GM19025 (cell line): Measurements from ENCODE around the gene EXOC6.

Experiments used
- ATAC-seq: cut with Tn5 transposase; IDR thresholded peaks from one replicate; pipeline ENCODE4 v1.9.1; 2021; ENCODE audit warnings: mild to moderate bottlenecking, low read depth, moderate library complexity; ENCODE audit not compliant: unreplicated experiment

Gene EXOC6

DNA sequence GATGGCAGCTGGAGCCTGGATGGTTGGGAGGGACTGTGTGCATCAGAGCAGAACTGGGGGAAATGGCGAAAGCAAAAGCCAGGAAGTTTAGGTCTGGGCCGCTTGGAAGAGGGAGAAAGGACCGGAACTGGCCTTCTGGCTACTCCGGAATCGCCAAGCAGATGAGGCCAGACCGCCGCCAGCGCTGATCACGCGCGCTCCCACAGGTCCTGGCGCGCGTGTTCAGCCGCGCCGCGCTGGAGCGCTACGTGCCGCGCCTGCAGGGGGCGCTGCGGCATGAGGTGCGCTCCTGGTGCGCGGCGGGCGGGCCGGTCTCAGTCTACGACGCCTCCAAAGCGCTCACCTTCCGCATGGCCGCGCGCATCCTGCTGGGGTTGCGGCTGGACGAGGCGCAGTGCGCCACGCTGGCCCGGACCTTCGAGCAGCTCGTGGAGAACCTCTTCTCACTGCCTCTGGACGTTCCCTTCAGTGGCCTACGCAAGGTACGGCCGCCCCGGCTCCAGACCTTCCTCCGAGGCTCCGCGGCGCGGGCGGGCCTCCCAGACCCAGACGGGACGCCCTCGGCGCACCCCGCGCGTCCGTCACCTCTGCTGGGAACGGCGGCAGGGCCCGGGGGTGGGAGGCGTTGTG, 214.3 kb downstream of the EXOC6 start:
- ATAC-seq = no peak

DNA sequence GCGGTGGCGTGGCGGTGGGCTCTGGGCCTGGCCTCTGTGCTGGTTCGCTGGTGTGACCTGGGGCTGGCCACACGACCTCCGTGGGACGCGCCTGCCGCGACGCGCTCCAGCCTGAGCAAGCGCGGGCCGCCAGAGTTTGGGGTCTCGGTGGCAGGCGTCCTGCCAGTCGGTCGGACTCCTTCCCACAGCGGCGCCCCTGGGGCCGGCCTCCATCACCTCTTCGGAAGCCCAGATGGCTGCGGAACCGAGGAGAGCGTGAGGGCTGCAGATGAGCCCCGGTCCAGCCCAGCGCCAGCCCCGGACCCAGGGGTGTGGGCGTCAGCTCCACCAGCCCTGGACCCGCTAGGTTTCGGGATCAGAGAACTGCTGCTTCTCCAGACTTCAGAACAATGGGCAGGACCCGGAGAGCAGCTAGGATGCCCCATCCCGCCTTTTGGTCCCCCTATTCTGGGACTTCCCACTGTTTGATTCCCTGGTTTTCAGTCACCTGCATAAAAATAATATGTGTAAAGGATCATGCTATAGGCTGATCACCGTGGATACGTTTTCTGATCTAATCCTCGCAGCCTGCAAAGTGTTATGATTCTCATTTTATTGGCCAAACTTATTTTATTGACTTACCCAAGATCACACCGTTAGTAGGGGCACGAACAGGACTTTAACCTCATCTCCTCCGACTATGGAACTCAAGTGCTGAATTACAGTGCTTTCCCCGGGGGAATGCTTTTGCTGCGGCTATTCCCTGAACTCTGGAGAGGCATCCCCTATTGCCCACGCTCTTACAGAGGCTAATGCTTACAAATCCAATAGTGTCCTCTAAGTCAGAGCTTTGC, 215.0 kb downstream of the EXOC6 start:
- ATAC-seq = no peak

DNA sequence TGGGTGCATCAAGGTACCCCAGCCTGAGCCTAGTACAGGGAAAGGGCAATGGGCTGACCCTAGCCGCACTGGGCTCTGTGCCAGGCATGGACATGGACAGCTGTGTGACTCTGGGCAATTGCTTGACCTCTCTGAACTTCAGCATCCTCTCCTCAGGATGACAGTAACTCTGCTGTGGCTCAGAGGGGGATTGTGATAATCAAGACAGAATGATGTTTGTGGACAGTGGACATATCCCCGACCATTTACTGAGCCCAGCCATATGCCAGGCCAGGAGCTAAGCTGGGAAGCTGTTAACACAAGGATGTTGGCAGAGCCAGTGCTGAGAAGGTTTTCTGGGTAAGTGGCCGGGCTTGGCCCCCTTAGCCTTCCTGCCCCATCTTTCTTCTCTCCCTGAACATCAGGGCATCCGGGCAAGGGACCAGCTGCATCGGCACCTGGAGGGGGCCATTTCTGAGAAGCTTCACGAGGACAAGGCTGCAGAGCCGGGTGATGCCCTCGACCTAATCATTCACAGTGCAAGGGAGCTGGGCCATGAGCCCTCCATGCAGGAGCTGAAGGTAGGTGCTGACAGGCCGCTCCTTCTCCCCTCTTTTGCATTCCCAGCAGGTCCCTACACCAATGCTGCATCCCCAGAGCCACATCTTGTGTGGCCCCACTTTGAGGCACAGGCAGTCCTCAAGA, 215.8 kb downstream of the EXOC6 start:
- ATAC-seq = no peak

DNA sequence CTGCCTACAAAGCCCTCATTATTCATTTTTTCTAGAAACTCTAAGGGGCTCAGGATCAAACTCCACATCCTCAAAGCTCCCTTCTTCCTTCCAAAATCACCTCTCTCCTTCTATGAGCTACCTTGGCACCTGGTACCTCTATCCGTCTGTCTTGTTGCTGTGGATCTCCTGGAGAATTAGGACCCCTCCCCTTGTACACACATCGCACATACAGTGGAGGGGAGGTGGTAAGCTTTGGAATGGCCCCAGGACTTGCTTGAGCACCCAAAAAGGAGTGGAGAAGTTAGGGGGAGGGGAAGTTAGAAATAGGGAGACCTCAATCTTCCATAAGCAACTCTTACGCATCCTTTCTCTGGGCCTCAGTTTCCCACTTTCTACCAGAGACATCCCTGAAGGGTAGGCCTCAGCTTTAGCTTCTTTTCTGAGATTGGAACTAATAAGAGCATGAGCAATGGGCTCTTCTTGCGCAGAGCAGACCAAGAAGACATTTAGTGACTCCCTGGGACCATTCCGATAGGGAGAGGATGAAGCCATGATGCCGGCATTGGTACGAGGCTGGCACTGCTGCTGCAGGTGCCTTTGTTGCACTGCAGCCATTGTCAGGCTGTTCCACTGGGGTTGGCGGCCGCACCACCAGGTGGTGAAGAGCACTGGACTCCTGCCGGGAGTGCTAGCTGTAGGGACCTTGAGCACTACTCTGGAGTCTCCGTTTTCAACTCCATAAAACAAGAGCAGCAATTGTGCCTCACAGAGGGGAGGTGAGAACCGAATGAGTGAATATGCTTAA, 216.7 kb downstream of the EXOC6 start:
- ATAC-seq = no peak

DNA sequence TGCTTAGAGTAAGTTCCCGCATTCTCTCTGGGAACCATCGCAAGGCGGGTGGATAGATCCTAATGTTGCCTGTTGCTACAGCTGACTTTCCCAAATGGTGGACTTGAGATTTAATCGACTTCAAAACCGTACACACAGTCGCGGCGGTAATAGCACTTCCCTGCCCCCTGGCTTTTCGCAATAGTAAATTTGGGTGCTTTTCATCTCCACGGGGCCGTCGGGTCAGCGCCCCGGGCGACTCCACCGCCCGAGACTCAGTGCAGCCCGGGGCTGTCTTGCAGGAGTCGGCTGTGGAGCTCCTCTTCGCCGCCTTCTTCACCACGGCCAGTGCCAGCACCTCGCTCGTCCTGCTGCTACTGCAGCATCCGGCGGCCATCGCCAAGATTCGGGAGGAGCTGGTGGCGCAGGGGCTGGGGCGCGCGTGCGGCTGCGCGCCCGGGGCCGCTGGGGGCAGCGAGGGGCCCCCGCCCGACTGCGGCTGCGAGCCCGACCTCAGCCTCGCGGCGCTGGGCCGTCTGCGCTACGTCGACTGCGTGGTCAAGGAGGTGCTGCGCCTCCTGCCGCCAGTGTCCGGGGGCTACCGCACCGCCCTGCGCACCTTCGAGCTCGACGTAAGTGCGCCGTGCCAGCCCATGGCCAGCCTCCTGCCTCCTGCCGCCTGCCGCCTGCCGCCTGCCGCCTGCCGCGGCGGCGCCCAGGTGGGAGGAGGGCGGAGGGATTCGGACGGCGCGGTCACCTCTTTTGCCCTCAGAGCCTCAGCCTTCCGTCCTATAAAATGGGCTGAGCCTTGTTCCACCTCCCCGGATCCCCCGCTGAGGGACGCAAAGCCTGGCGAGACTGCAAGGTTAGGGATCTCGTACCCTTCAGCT, 217.6 kb downstream of the EXOC6 start:
- no peak for ATAC-seq

DNA sequence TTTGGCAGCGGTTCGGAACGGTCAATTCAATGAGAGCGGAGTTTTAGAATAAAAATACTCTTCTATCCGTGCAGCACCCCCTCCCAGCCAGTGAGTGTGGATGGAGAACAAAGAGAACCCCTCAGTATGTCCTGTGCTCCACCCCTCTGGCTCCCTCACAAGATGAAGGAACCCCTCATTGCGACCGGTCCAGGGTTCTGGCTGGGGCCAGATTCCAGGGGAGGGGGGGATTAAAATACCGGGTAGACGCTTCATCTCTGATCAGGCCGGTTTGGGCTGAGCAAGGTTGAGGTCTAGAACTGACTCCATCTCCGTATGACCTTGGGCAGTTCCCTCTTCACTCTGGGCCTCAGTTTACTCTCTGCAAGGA, 218.2 kb downstream of the EXOC6 start:
- ATAC-seq = no peak

DNA sequence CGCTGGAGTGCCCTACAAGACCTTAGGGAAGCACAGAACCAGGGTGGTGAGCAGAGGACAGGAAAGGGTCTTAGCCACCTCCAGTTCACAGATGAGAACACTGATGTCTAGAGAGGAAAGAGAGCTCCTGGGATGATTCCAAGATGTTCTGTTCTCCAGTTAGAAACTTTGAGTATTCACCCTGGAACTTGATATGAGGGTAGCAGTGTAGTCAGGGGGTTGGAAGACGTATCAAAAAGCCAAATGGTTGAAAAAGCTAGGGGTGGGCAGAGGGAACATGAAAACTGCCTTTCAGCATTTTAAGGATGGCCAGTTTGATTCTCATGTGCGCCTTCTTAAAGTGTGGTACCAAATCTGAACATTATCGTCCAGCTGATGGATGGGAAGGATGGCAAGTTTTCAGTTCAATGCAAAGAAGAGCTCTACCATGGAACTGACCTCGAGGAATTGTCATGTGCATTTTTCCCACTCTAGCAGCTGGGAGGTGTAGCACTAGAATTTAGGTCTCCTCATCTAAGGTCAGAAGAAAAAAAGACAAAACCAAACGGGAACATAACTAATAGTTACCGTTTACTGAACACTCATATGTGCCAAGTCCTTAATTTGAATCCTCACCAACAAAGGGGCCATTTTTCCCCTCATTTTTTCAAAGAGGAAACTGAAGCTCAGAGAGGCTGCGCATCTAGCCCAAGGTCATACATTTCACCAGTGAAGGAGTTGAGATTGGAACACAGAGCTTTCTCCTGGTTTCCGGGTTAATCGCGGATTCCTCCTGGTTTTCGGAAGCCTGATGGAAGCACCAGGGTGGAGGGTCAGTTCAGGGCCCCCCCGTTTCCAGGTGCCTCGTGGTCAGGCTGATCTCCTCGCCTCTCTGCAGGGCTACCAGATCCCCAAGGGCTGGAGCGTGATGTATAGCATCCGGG, 219.4 kb downstream of the EXOC6 start:
- ATAC-seq = no peak

DNA sequence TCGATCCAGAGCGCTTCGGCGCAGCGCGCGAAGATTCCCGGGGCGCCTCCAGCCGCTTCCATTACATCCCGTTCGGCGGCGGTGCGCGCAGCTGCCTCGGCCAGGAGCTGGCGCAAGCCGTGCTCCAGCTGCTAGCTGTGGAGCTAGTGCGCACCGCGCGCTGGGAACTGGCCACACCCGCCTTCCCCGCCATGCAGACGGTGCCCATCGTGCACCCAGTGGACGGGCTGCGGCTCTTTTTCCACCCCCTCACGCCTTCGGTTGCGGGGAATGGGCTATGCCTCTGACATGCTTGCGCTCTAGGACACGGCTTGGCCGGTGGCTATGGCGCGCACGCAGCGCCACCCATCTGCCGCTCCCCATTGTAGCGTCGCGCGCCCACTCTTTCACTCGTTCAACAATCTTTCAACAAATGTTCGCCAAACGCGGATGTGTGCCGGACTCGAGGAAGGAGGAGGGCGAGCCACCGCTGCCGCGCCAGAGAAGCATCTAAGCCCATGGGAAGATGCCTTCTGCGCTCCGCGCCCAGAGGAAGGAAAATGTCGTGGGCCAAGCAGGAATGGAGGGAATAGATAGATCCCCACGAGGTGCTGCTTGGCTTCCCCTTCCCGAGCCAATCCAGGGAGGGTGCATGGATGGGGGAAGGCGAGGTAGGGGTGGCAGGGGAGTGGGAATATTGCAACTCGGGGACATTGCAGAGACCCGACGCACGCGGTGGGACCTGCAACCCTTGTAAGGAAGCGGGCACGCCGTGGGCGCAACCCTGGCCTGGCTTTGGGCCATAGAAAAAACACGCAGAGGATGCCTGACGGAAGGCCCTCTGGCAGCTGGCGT, 220.3 kb downstream of the EXOC6 start:
- no peak for ATAC-seq

DNA sequence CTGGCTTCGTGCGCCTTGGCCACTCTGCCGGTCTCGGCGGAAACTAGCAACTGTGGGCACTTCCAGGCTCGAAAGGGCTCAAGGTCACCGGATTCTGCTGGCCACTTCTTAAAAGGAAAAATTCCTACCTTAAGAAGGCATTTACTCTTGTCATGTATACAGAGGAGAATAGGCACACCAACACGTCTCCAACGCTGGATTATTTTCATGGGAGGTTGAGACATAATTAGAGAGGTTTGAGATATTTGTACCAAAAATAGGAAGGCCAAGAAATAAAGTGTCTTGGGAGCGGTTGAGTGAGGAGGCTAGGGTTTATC, 220.9 kb downstream of the EXOC6 start:
- ATAC-seq = no peak

DNA sequence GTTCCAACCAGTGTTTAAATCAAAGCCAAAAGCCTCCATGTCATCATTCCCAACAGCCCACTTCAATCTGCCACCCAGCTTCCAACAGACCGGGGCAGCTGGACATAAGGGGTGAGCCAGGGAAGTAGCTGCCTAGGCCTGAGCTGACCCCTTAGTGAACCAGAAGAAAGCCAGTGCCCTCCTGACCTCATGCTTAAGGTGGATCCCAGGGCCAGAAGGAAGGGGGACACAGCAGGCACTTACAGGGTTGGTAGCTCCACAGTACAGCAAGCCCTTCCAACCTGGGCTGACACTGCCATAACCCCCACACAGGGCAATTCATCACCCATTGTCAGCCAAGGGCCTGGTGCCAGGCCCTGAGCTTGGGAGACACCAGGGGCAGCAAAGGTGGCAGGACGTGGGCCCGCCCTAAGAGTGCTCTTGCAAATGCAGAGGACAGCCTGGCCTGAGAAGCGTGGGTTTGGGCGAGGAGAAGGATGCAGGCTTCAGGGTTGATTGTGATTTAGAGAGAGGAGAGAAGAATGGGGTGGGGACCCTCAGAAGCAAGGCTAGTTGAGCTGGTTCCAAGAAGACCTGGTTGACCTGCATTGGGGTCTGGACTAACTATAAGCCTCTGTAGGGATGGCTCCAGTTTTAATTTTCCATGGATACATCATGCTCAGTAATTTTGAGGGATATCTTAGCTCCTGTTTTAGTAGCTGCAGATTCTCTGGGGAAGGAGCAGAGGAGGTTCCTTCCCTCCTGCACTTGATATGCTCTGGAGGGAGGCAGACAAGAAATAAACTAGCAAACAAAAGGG, 222.3 kb downstream of the EXOC6 start:
- ATAC-seq = no peak

DNA sequence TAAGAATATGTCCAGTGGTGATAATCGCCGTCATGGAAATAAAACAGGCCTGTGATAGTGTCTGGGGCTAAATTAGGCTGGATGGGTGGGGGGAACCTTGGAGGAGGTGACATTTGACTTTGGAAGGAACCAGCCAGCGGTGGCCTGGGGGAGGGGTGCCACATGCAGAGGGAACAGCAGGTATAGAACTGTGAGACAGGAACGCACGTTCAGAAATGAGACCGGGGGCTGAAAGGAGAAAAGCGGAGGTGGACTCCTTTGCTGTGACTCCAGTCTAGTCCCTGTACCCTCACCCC, 222.8 kb downstream of the EXOC6 start:
- no peak for ATAC-seq

DNA sequence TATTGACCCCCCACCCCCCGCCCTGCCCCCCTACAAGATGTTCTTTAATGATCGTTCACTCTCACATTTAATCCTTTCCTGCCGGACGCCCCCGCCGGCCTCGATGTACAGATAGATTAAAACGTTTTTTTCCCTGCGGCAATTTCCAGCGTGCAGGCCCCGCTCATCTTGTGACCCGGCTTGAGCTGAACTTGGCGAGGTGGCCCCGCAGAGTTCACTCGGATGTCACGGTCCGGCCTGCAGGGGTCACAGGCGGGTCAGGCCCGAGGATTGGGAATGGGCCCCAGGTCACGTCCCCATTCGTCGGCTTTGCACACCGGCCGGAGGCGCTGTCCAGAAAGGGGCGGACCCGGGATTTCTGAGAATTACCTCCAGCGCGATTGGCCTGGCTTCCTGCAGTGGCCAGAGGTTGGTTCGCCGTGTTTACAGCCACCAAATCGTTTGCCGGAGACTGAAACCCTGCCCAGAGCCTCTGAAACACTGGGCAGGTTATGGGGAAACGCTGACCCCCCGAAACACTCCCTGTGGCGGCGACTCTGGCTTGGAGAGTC, 223.4 kb downstream of the EXOC6 start:
- no peak for ATAC-seq

DNA sequence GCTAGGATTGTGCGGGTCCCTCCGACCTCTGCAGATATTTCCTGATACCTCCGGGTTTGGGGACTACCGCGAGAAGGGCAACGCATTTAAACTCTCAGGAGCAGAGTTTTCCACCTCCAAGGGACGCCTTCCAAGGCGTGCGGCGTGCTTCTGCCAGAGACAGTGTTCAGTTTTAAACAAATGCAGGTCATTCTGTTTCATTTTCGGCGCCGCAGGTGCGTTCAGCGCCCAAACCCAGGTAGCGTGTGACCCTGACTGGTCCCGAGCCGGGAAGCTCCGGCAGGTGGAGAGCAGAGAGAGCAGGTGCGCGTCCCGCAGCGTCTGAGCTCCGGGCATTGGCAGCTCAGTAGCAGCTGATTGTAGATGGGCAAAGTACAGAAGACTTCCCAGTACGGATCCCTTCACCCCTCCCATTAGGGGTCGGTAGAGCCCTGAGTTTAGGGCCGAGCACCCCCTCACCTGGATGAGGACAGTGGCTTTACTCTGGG, 223.9 kb downstream of the EXOC6 start:
- ATAC-seq = no peak

DNA sequence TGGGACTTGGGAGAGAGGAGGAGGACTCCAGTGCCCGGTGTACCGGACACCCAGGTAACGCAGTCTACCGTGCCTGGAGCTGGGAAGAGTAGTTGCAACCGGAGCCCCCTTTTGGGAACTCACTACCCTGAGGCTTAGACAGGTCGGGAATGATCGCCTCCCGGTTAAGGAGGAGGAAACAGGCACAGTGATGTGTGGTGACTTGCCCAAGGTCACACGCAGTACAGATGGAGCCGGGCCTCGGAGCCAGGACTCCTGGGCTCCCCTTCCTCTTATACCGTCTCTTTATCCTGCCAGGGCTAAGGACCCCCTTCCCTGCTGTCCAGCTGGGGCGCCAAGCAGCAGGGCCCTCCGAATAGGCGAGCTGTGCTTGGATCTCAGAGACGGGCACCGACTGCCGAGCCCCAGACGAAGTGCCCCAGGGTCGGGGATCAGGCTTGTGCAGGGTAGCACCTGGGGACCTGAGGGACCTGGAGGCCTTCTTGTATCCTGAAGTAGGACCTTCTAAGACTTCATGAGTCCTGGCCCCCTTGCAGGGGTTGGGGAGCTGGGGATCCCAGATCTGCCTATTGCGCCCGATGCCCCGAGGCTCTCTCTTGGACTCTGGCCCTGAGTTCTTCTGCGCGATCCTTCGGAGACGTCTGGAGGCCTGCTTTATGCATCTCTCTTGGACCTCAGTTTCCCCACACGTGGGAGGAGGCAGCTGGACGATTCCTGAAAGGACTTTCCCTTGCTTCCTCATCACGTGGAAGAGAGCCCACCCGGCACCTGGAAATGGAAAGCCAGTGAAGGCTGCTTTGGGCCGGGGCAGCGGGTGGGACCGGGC, 224.6 kb downstream of the EXOC6 start:
- ATAC-seq = no peak

DNA sequence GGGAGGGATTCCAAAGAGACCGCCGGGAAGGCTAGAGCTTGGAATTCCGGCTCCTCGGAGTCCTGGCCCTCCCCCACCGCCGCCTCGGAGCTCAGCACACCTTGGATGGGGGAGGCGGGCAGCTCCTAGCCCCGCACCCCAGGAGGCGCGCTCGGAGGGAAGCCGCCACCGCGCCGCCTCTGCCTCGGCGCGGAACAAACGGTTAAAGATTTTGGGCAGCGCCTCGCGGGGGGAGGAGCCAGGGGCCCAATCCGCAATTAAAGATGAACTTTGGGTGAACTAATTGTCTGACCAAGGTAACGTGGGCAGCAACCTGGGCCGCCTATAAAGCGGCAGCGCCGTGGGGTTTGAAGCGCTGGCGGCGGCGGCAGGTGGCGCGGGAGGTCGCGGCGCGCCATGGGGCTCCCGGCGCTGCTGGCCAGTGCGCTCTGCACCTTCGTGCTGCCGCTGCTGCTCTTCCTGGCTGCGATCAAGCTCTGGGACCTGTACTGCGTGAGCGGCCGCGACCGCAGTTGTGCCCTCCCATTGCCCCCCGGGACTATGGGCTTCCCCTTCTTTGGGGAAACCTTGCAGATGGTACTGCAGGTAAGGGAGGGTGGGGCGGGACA, 225.3 kb downstream of the EXOC6 start, which contains the start of gene CYP26A1:
Gene CYP26A1, plus strand, starts transcription at position 355 of the 608 bp plus-strand sequence. Its CDS starts 42 bp downstream, at position 397.
- no peak for ATAC-seq

DNA sequence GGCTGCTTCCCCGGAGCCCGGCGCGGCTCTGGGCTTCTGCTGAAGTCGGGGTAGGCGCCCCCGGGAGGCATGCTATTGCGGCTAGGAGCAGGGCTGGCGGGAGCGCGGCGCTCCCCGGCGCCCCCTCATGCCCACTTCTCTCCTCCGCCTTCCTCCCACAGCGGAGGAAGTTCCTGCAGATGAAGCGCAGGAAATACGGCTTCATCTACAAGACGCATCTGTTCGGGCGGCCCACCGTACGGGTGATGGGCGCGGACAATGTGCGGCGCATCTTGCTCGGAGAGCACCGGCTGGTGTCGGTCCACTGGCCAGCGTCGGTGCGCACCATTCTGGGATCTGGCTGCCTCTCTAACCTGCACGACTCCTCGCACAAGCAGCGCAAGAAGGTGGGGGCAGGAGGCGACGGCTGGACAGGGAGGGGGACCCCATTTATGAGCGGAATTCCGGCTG, 225.9 kb downstream of the EXOC6 start:
- ATAC-seq = no peak
